Measurements from ENCODE around the gene BABAM2. TPM values are rescaled to one million over a fixed set of nuclear protein-coding genes. Genes with fewer than 3 reads are reported as not detected.
A peak's percentile ranks its signal among the peaks of the same experiment; 100 is the strongest.

The BABAM2 gene
- total RNA-seq, 2 donors from 2014 or later: 44.8 to 46.0 TPM

DNA sequence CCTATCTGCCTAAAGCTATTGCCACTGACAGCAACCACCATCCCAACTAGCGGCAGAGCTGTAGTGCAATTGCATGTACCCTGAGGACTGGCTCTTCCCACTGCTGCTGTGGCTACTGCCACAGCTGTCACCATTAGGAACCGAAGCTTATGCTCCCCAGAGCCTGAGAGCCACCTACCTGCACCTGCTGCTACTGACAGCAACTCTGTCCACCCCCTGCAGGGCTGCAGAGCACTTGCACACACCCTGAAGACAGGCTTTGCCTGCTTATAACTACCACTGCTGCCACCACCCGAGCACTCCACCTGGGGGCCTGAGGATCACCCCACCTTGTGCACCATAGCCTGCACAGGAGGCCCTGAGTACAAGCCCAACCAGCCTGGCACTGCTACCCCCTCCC lies 284.5 kb downstream of the BABAM2 start:
- H3K4me1 Mint-ChIP-seq: no peaks in the 10 kb centered on the region
- DNase-seq (no peak), ATAC-seq (no peak)
- no peak overlapping the region for H3K27ac Mint-ChIP-seq
- H3K4me3 Mint-ChIP-seq: no peak overlapping the region
- H3K9me3 ChIP-seq (ENCODE audit: control insufficient read depth, low read length, poor library complexity, severe bottlenecking): no peaks in the 10 kb centered on the region
- peaks cover 6% of the 10 kb centered on the region for H3K36me3 Mint-ChIP-seq (ENCODE audit: low read depth)
- no peaks in the 10 kb centered on the region for H3K27me3 Mint-ChIP-seq

DNA sequence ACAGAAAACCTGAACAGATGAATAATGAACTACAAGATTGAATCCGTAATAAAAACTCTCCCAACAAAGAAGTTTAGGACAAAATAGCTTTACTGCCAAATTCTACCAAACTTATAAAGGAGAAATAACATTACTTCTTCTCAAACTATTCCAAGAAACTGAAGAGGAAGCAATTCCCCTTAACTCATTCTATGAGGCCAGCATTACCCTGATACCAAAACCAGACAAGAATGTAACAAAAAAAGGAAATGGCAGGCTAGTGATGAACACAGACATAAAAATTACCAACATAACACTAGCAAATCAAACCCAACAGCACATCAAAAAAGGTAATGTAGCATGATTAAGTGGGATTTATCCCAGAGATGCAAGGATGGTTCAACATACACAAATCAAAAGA lies 288.4 kb downstream of the BABAM2 start:
- no peaks in the 10 kb centered on the region for H3K9me3 ChIP-seq (ENCODE audit: control insufficient read depth, low read length, poor library complexity, severe bottlenecking)
- Mint-ChIP-seq H3K36me3 (ENCODE audit: low read depth) (peaks cover 6% of the 10 kb centered on the region), H3K27ac (no peak overlapping the region), H3K27me3 (no peaks in the 10 kb centered on the region), H3K4me3 (no peak overlapping the region), H3K4me1 (no peaks in the 10 kb centered on the region)
- DNase-seq (no peak), ATAC-seq (no peak)

DNA sequence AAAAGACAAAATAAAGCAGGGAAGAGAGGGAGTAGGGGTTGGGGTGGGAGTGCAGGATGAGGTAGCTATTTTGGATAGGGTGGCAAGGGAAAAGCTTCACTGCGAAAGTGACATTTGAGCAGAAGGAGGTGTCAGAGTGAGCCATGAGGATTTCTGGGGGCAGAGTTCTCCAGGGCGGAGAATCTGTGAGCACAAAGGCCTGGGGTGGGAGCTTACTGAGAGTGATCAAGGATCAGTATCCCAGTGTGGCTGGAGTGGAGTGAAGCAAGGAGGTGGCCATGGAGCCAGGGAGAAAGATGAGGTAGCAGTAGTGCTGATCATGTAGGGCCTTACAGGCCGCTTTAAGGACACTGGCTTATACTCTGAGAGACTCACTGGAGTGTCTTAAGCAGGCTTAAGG lies 291.3 kb downstream of the BABAM2 start:
- Mint-ChIP-seq H3K4me3 (no peak overlapping the region), H3K27ac (no peak overlapping the region), H3K4me1 (no peaks in the 10 kb centered on the region), H3K36me3 (ENCODE audit: low read depth) (peaks cover 6% of the 10 kb centered on the region), H3K27me3 (no peaks in the 10 kb centered on the region)
- no peaks in the 10 kb centered on the region for H3K9me3 ChIP-seq (ENCODE audit: control insufficient read depth, low read length, poor library complexity, severe bottlenecking)
- ATAC-seq (no peak), DNase-seq (no peak)

- H3K9me3 ChIP-seq (ENCODE audit: control insufficient read depth, low read length, poor library complexity, severe bottlenecking): no peaks in the 10 kb centered on the region
- ATAC-seq (no peak), DNase-seq (no peak)
- H3K27ac Mint-ChIP-seq: no peak overlapping the region
- no peak overlapping the region for H3K4me3 Mint-ChIP-seq
- no peaks in the 10 kb centered on the region for H3K27me3 Mint-ChIP-seq
- H3K36me3 Mint-ChIP-seq (ENCODE audit: low read depth): peaks cover 6% of the 10 kb centered on the region
- H3K4me1 Mint-ChIP-seq: no peaks in the 10 kb centered on the region
These were observed 291.8 kb downstream of the BABAM2 start for GRCh38 chr2:28182348-28182747.

DNA sequence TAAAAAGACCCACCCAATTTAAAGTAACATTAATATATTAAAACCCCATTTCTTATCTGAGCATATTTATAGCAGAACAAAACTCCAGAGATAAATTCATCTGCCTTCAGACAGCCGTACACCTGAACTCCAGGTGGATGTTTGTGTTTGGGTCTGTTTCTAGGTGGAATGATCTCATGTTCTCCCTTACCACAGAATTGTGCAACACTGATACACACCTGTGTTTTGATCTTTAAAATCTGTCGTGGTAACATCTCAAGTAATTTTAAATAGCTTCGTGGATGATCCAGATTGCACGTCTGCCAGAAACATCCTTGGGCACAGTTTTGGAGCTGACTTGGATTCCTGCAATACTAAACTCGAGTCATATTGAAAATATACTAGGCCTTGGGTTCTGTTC lies 294.6 kb downstream of the BABAM2 start:
- Mint-ChIP-seq H3K27ac (no peak overlapping the region), H3K36me3 (ENCODE audit: low read depth) (no peaks in the 10 kb centered on the region), H3K4me1 (no peaks in the 10 kb centered on the region), H3K27me3 (no peaks in the 10 kb centered on the region), H3K4me3 (no peak overlapping the region)
- DNase-seq (no peak), ATAC-seq (no peak)
- no peaks in the 10 kb centered on the region for H3K9me3 ChIP-seq (ENCODE audit: control insufficient read depth, low read length, poor library complexity, severe bottlenecking)

DNA sequence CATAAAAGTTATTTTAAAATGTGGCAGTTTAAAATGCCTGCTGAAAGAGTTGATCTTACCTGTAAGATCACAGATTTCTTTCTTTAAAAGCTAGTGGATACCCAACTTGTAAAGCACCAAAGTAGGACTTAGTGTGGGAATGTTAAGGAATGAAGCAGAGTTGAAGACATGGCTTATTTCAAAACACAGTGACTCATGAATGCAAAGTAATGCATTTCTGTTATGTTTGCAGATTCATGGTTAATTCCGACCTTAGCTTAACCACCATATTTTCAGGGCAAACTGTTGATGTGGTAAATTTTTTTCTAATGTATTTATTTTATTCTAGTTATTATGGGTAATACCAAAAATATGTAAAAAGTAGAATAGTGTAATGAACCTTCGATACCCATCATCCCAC lies 295.4 kb downstream of the BABAM2 start:
- DNase-seq (no peak), ATAC-seq (no peak)
- Mint-ChIP-seq H3K36me3 (ENCODE audit: low read depth) (no peaks in the 10 kb centered on the region), H3K27me3 (no peaks in the 10 kb centered on the region), H3K4me1 (peaks cover 1% of the 10 kb centered on the region), H3K4me3 (no peak overlapping the region), H3K27ac (no peak overlapping the region)
- H3K9me3 ChIP-seq (ENCODE audit: control insufficient read depth, low read length, poor library complexity, severe bottlenecking): no peaks in the 10 kb centered on the region

GRCh38 chr2:28187186-28187585 lies 296.7 kb downstream of the BABAM2 start:
- Mint-ChIP-seq H3K4me1 (peaks cover 2% of the 10 kb centered on the region), H3K4me3 (no peak overlapping the region), H3K27me3 (no peaks in the 10 kb centered on the region), H3K27ac (no peak overlapping the region), H3K36me3 (ENCODE audit: low read depth) (no peaks in the 10 kb centered on the region)
- no peak for ATAC-seq
- DNase-seq: no peak
- H3K9me3 ChIP-seq (ENCODE audit: control insufficient read depth, low read length, poor library complexity, severe bottlenecking): no peaks in the 10 kb centered on the region

GRCh38 chr2:28188436-28188835 lies 297.9 kb downstream of the BABAM2 start:
- ATAC-seq: no peak
- H3K27ac Mint-ChIP-seq: no peak overlapping the region
- no peak for DNase-seq

GRCh38 chr2:28193630-28194403 lies 303.3 kb downstream of the BABAM2 start:
- ATAC-seq (no peak), DNase-seq (no peak)
- Mint-ChIP-seq H3K36me3 (ENCODE audit: low read depth) (no peaks in the 10 kb centered on the region), H3K4me3 (no peak overlapping the region), H3K27ac (peak overlapping the region; percentile 65), H3K4me1 (peaks cover 7% of the 10 kb centered on the region), H3K27me3 (no peaks in the 10 kb centered on the region)
- no peaks in the 10 kb centered on the region for H3K9me3 ChIP-seq (ENCODE audit: control insufficient read depth, low read length, poor library complexity, severe bottlenecking)

More at GRCh38 chr2:28188436-28188835, 297.9 kb downstream of the BABAM2 start:
- Mint-ChIP-seq H3K36me3 (ENCODE audit: low read depth) (no peaks in the 10 kb centered on the region), H3K4me1 (peaks cover 2% of the 10 kb centered on the region), H3K27me3 (no peaks in the 10 kb centered on the region), H3K4me3 (no peak overlapping the region)
- no peaks in the 10 kb centered on the region for H3K9me3 ChIP-seq (ENCODE audit: control insufficient read depth, low read length, poor library complexity, severe bottlenecking)

DNA sequence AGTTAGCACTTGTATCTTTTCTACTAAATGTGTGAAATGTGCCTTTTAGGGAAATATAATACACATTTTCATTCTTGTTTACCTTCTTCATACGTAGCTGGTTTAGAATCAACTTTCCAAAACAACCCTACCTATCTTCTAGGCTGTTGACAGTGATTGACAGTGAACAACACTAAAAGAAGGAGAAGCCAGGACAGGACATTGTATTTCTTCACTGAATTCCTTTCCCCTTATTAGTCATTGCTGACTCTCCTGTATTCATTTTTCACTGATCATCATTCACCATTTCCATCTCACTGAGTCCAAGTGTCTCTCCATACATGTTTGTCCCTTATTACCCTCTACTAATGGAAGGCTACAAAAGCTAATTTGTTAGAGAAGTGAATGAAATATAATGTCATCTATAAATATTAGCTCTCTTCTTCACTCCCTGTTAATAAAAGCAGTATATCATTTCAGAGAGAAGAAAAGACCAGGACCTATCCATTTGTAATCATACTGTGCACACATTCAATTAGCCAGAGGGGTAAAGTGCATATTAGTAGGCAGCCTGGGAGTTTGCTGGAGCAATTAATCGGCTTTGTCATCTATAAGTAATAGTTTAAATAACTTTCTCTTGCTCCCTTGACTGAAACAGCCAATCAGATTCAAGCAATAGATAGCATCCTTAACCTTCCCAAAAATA lies 309.6 kb downstream of the BABAM2 start:
- ATAC-seq (no peak), DNase-seq (no peak)
- no peaks in the 10 kb centered on the region for H3K9me3 ChIP-seq (ENCODE audit: control insufficient read depth, low read length, poor library complexity, severe bottlenecking)
- no peak overlapping the region for H3K4me3 Mint-ChIP-seq
- H3K27ac Mint-ChIP-seq: no peak overlapping the region
- peaks cover 6% of the 10 kb centered on the region for H3K36me3 Mint-ChIP-seq (ENCODE audit: low read depth)
- H3K27me3 Mint-ChIP-seq: no peaks in the 10 kb centered on the region
- no peaks in the 10 kb centered on the region for H3K4me1 Mint-ChIP-seq

DNA sequence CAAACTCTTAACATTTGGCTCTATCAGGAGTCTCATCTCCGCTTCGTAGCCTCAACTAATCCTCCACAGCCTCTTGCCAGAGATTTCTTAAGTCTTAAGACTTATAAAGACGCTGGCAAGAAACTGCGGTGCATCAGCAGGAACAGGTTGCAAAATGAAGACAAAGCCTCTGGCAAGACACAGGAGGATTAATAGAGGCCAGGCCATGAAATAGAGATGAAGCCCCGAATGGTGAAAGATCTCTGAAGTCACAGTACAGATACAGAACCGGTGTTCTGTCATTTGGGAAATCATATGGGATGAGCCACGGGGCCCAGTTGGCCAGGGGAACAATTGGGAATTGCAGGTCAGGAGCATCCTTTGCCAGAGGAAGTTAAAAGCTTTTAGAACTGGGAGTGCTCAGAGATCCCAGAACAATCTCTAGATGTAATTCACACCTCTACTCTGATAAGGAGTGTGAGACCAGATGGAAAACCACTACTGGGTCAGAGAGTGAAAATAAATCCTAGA lies 311.2 kb downstream of the BABAM2 start:
- no peak overlapping the region for H3K27ac Mint-ChIP-seq
- H3K4me3 Mint-ChIP-seq: no peak overlapping the region
- DNase-seq (no peak), ATAC-seq (no peak)
- H3K9me3 ChIP-seq (ENCODE audit: control insufficient read depth, low read length, poor library complexity, severe bottlenecking): no peaks in the 10 kb centered on the region
- peaks cover 2% of the 10 kb centered on the region for H3K4me1 Mint-ChIP-seq
- no peaks in the 10 kb centered on the region for H3K27me3 Mint-ChIP-seq
- H3K36me3 Mint-ChIP-seq (ENCODE audit: low read depth): peaks cover 6% of the 10 kb centered on the region

- Mint-ChIP-seq H3K36me3 (ENCODE audit: low read depth) (peaks cover 6% of the 10 kb centered on the region), H3K27ac (no peak overlapping the region), H3K27me3 (no peaks in the 10 kb centered on the region), H3K4me1 (peaks cover 2% of the 10 kb centered on the region), H3K4me3 (no peak overlapping the region)
- no peak for ATAC-seq
- no peaks in the 10 kb centered on the region for H3K9me3 ChIP-seq (ENCODE audit: control insufficient read depth, low read length, poor library complexity, severe bottlenecking)
- DNase-seq: no peak
These were observed 312.2 kb downstream of the BABAM2 start for GRCh38 chr2:28202719-28203118.

- DNase-seq (no peak), ATAC-seq (no peak)
- Mint-ChIP-seq H3K36me3 (ENCODE audit: low read depth) (peaks cover 4% of the 10 kb centered on the region), H3K27ac (no peak overlapping the region), H3K4me1 (peaks cover 5% of the 10 kb centered on the region), H3K27me3 (no peaks in the 10 kb centered on the region), H3K4me3 (no peak overlapping the region)
- H3K9me3 ChIP-seq (ENCODE audit: control insufficient read depth, low read length, poor library complexity, severe bottlenecking): no peaks in the 10 kb centered on the region
These were observed 316.2 kb downstream of the BABAM2 start for GRCh38 chr2:28206762-28207161.

Data from T-helper 17 cell (primary cell).